A673 (cell line): ENCODE data around the gene LATS2.

Experiments used
- EZH2 ChIP-seq: fragments of 200-600 bp; sonication (generic); IDR thresholded peaks from 2 replicates; pipeline ENCODE4 v1.6.1; 2017; ENCODE audit warnings: borderline replicate concordance, low read depth, mild to moderate bottlenecking, mixed read lengths, antibody characterized with exemption, low read length; ENCODE audit not compliant: poor library complexity, severe bottlenecking
- TF ChIP-seq, protein P1 (sequence below): fragments of 300-800, 200-600 bp; sonication (generic); conservative IDR thresholded peaks from 2 replicates; pipeline ENCODE4 v1.5.1; 2017; ENCODE audit warnings: low read depth, mild to moderate bottlenecking, antibody characterized with exemption, low read length, moderate library complexity, mixed read lengths

- TF ChIP-seq, protein P1, sequence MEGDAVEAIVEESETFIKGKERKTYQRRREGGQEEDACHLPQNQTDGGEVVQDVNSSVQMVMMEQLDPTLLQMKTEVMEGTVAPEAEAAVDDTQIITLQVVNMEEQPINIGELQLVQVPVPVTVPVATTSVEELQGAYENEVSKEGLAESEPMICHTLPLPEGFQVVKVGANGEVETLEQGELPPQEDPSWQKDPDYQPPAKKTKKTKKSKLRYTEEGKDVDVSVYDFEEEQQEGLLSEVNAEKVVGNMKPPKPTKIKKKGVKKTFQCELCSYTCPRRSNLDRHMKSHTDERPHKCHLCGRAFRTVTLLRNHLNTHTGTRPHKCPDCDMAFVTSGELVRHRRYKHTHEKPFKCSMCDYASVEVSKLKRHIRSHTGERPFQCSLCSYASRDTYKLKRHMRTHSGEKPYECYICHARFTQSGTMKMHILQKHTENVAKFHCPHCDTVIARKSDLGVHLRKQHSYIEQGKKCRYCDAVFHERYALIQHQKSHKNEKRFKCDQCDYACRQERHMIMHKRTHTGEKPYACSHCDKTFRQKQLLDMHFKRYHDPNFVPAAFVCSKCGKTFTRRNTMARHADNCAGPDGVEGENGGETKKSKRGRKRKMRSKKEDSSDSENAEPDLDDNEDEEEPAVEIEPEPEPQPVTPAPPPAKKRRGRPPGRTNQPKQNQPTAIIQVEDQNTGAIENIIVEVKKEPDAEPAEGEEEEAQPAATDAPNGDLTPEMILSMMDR = no peak
- no peak for TF ChIP-seq EZH2
These were observed 8.2 kb downstream of the LATS2 start for GRCh38 chr13:21053231-21053630.
